Activated T-cell treated with anti-CD3 and anti-CD28 coated beads, Interleukin-2, amount 50 U/mL, for 1 hour (primary cell): ENCODE results near the gene ITGA3.

Source experiments
- DNase-seq: peaks from one replicate; pipeline ENCODE4 v3.0.0-alpha.2; 2020

ITGA3 gene

GRCh38 chr17:50095626-50096037 lies 39.7 kb downstream of the ITGA3 start:
- DNase-seq = no peak

- DNase-seq = no peak
Observed at GRCh38 chr17:50096092-50096491, 40.2 kb downstream of the ITGA3 start.

- no peak for DNase-seq
Observed at GRCh38 chr17:50096758-50097157, 40.8 kb downstream of the ITGA3 start.

GRCh38 chr17:50097455-50097854 lies 41.5 kb downstream of the ITGA3 start:
- DNase-seq = no peak

GRCh38 chr17:50097926-50098325 lies 42.0 kb downstream of the ITGA3 start:
- no peak for DNase-seq

- no peak for DNase-seq
Observed at GRCh38 chr17:50098583-50098982, 42.7 kb downstream of the ITGA3 start.

GRCh38 chr17:50099003-50099402 lies 43.1 kb downstream of the ITGA3 start:
- no peak for DNase-seq

GRCh38 chr17:50100480-50100883 lies 44.6 kb downstream of the ITGA3 start:
- no peak for DNase-seq

GRCh38 chr17:50100921-50101345 lies 45.0 kb downstream of the ITGA3 start:
- no peak for DNase-seq

- no peak for DNase-seq
Observed at GRCh38 chr17:50101346-50102163, 45.6 kb downstream of the ITGA3 start.

- no peak for DNase-seq
Observed at GRCh38 chr17:50102164-50102991, 46.5 kb downstream of the ITGA3 start.

- DNase-seq = no peak
Observed at GRCh38 chr17:50103252-50103651, 47.3 kb downstream of the ITGA3 start.

GRCh38 chr17:50103941-50104340 lies 48.0 kb downstream of the ITGA3 start:
- no peak for DNase-seq

GRCh38 chr17:50105811-50106210 lies 49.9 kb downstream of the ITGA3 start:
- no peak for DNase-seq

- DNase-seq = no peak
Observed at GRCh38 chr17:50106393-50107131, 50.7 kb downstream of the ITGA3 start.

- DNase-seq = no peak
Observed at GRCh38 chr17:50107790-50108414, 52.0 kb downstream of the ITGA3 start.

- no peak for DNase-seq
Observed at GRCh38 chr17:50108556-50108955, 52.6 kb downstream of the ITGA3 start.

GRCh38 chr17:50109207-50109606 lies 53.3 kb downstream of the ITGA3 start:
- DNase-seq = no peak

GRCh38 chr17:50109785-50110184 lies 53.9 kb downstream of the ITGA3 start:
- DNase-seq = no peak

GRCh38 chr17:50110591-50111349 lies 54.9 kb downstream of the ITGA3 start:
- DNase-seq = no peak

GRCh38 chr17:50111673-50112655 lies 56.1 kb downstream of the ITGA3 start:
- no peak for DNase-seq
